Mesodermal cell (in vitro differentiated cells): ENCODE measurements around the gene COX10.

ENCODE experiments used
- H3K27ac ChIP-seq: 2 replicates; pipeline ENCODE4 v1.7.0; 2013; ENCODE audit warnings: mild to moderate bottlenecking, low read depth, low read length, moderate library complexity; ENCODE audit not compliant: severe bottlenecking
- H3K36me3 ChIP-seq: 2 replicates; pipeline ENCODE4 v1.7.1; 2013; ENCODE audit warnings: mild to moderate bottlenecking, low read length, moderate library complexity; ENCODE audit not compliant: control insufficient read depth, insufficient read depth
- H3K4me1 ChIP-seq: one replicate; pipeline ENCODE4 v1.7.1; 2013; ENCODE audit warnings: mild to moderate bottlenecking, low read length; ENCODE audit not compliant: insufficient read depth, control insufficient read depth, poor library complexity, severe bottlenecking
- H3K4me3 ChIP-seq: 2 replicates; pipeline ENCODE4 v1.7.0; 2013; ENCODE audit warnings: low read length, control low read depth, mild to moderate bottlenecking; ENCODE audit not compliant: insufficient read depth, poor library complexity, severe bottlenecking; ENCODE audit errors: extremely low read depth
- H3K9me3 ChIP-seq: 2 replicates; pipeline ENCODE4 v1.7.1; 2013; ENCODE audit warnings: mild to moderate bottlenecking, low read length, moderate library complexity; ENCODE audit not compliant: control insufficient read depth
- WGBS, 2 experiments: methylation state at CpG; one replicate each; pipeline ENCODE4 v1.1.5; 2013; ENCODE audit warnings: missing lambda C conversion rate in 2 of 2; ENCODE audit not compliant: insufficient coverage in 2 of 2; 5-methylcytosine and 5-hydroxymethylcytosine counted together

COX10 gene

GRCh38 chr17:14202388-14203166 lies 133.3 kb downstream of the COX10 start:
- Histone ChIP-seq H3K4me3 (no peak overlapping the region), H3K27ac (no peak overlapping the region), H3K4me1 (peaks cover 13% of the 10 kb centered on the region), H3K36me3 (peaks cover 6% of the 10 kb centered on the region), H3K9me3 (no peaks in the 10 kb centered on the region)
- 90 to 98% methylated on average over 5 to 8 of the region's 10 CpGs for WGBS, 2 experiments

GRCh38 chr17:14203388-14203787 lies 134.1 kb downstream of the COX10 start:
- peaks cover 5% of the 10 kb centered on the region for H3K4me1 ChIP-seq
- no peaks in the 10 kb centered on the region for H3K9me3 ChIP-seq
- 89 to 100% methylated on average over 1 to 3 of the region's 3 CpGs for WGBS, 2 experiments
- H3K27ac ChIP-seq: no peak overlapping the region
- H3K36me3 ChIP-seq: peaks cover 6% of the 10 kb centered on the region
- no peak overlapping the region for H3K4me3 ChIP-seq

- 72% methylated on average over 4 to 5 of the region's 5 CpGs for WGBS, 2 experiments
- H3K27ac ChIP-seq: no peak overlapping the region
- peaks cover 8% of the 10 kb centered on the region for H3K36me3 ChIP-seq
- H3K9me3 ChIP-seq: no peaks in the 10 kb centered on the region
- H3K4me3 ChIP-seq: no peak overlapping the region
- H3K4me1 ChIP-seq: no peaks in the 10 kb centered on the region
These were observed 134.8 kb downstream of the COX10 start for GRCh38 chr17:14204084-14204483.

GRCh38 chr17:14204546-14204945 lies 135.2 kb downstream of the COX10 start:
- Histone ChIP-seq H3K4me1 (no peaks in the 10 kb centered on the region), H3K9me3 (no peaks in the 10 kb centered on the region), H3K4me3 (no peak overlapping the region), H3K27ac (no peak overlapping the region), H3K36me3 (peaks cover 8% of the 10 kb centered on the region)
- WGBS, 2 experiments: 100% methylated on average over 2 of the region's 2 CpGs; no CpG with 5 or more reads in 1 of the 2 experiments

GRCh38 chr17:14205380-14205779 lies 136.1 kb downstream of the COX10 start:
- no peak overlapping the region for H3K4me3 ChIP-seq
- peaks cover 8% of the 10 kb centered on the region for H3K36me3 ChIP-seq
- WGBS, 2 experiments: 93 to 94% methylated on average over 7 to 8 of the region's 10 CpGs
- no peaks in the 10 kb centered on the region for H3K4me1 ChIP-seq
- no peak overlapping the region for H3K27ac ChIP-seq
- no peaks in the 10 kb centered on the region for H3K9me3 ChIP-seq

GRCh38 chr17:14205992-14206461 lies 136.7 kb downstream of the COX10 start:
- H3K4me3 ChIP-seq: no peak overlapping the region
- H3K9me3 ChIP-seq: peaks cover 4% of the 10 kb centered on the region
- 88 to 90% methylated on average over 12 to 13 of the region's 13 CpGs for WGBS, 2 experiments
- peaks cover 8% of the 10 kb centered on the region for H3K36me3 ChIP-seq
- no peaks in the 10 kb centered on the region for H3K4me1 ChIP-seq
- H3K27ac ChIP-seq: no peak overlapping the region

- Histone ChIP-seq H3K27ac (no peak overlapping the region), H3K4me3 (no peak overlapping the region), H3K4me1 (no peaks in the 10 kb centered on the region), H3K9me3 (peaks cover 10% of the 10 kb centered on the region), H3K36me3 (peaks cover 8% of the 10 kb centered on the region)
- 93 to 98% methylated on average over 23 to 29 of the region's 29 CpGs for WGBS, 2 experiments
These were observed 137.6 kb downstream of the COX10 start for GRCh38 chr17:14206891-14207290.

- no peak overlapping the region for H3K4me3 ChIP-seq
- H3K9me3 ChIP-seq: peaks cover 11% of the 10 kb centered on the region
- H3K27ac ChIP-seq: no peak overlapping the region
- H3K36me3 ChIP-seq: peaks cover 8% of the 10 kb centered on the region
- no peaks in the 10 kb centered on the region for H3K4me1 ChIP-seq
- 96 to 97% methylated on average over 3 to 5 of the region's 5 CpGs for WGBS, 2 experiments
These were observed 138.5 kb downstream of the COX10 start for GRCh38 chr17:14207791-14208190.

GRCh38 chr17:14209215-14209614 lies 139.9 kb downstream of the COX10 start:
- Histone ChIP-seq H3K27ac (no peak overlapping the region), H3K9me3 (peaks cover 11% of the 10 kb centered on the region), H3K4me3 (no peak overlapping the region), H3K36me3 (peaks cover 8% of the 10 kb centered on the region), H3K4me1 (no peaks in the 10 kb centered on the region)
- WGBS, 2 experiments: 94% methylated on average over 2 of the region's 3 CpGs; no CpG with 5 or more reads in 1 of the 2 experiments

GRCh38 chr17:14211246-14211645 lies 141.9 kb downstream of the COX10 start:
- 97 to 100% methylated on average over 3 to 4 of the region's 4 CpGs for WGBS, 2 experiments
- peaks cover 11% of the 10 kb centered on the region for H3K9me3 ChIP-seq
- no peaks in the 10 kb centered on the region for H3K4me1 ChIP-seq
- H3K27ac ChIP-seq: no peak overlapping the region
- H3K4me3 ChIP-seq: no peak overlapping the region
- peaks cover 8% of the 10 kb centered on the region for H3K36me3 ChIP-seq

GRCh38 chr17:14211801-14212200 lies 142.5 kb downstream of the COX10 start:
- Histone ChIP-seq H3K4me3 (no peak overlapping the region), H3K36me3 (peaks cover 8% of the 10 kb centered on the region), H3K4me1 (no peaks in the 10 kb centered on the region), H3K27ac (no peak overlapping the region), H3K9me3 (peaks cover 11% of the 10 kb centered on the region)
- WGBS, 2 experiments: 94 to 95% methylated on average over 12 to 13 of the region's 17 CpGs
